Measurements from ENCODE around the gene TLE2. TPM values are rescaled to one million over a fixed set of nuclear protein-coding genes. Genes with fewer than 3 reads are reported as not detected.
"Not testable (repeated sequence)": the region's sequence is repeated elsewhere in the genome, so short reads cannot be mapped to it uniquely, and the experiment has no call there.

TLE2 gene
- total and polyA plus RNA-seq, 2 donors, result 2.0 to 16.8 TPM

DNA sequence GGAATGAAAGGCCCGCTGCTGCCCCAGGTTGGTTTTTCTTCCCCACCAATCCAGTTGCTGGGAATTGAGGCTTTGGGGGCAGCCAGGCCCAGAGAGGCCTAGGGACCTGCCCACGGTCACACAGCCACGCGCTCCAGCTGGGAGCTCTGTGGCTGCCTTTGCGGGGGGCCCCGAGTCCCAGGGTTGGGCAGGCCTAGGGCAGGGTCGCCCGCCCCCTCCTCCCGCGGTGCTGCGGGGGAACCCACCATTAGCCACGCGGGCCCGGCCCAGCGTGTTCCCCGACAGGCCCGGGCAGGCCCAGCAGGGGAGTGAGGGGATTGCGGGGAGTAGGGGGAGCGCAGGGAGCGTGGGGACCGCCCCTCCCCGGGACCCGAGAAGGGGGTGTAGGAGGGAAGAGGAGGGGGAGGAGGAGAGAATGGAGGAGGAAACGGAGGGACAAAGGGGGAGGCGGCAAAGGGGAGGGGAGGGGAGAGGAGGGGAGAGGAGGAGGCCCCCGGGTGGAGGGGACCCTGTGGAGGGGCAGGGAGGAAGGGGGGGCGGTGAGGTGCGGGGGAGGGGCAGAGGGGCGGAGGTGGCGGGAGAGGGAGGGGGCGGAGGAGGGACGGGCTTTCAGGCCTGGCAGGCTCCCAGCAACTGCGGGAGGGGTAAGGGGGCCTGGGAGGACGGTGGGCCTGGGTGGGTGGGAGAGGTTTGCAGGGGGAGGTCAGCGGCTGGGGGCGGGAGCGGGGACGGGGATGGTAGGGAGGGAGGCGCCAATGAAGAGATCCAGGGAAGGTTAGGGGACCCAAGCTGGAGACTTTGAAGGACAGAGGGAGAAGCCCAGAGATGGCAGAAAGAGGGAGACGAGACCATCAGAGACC, 12.9 kb upstream of the TLE2 start:
- H3K4me3 ChIP-seq (ENCODE audit: low read length in 2 of 2), result peak overlapping the region in 1 of 2 donors; percentile 24
- peaks cover 0 to 21% of the 10 kb centered on the region in 2 donors for H3K27me3 ChIP-seq (ENCODE audit: control insufficient read depth in 2 of 2, insufficient read depth in 1 of 2, low read length in 1 of 2)
- 13% methylated on average over 40 of the region's 40 CpGs for WGBS
- no peaks in the 10 kb centered on the region for H3K36me3 ChIP-seq (ENCODE audit: control insufficient read depth in 2 of 2, insufficient read depth in 2 of 2, low read length in 1 of 2)
- H3K9me3 ChIP-seq (ENCODE audit: control insufficient read depth in 2 of 2, insufficient read depth in 1 of 2, low read length in 1 of 2), result peaks cover 0 to 7% of the 10 kb centered on the region in 2 donors
- peak in 1 of 9 donors; percentile 62 for DNase-seq (ENCODE audit: low read depth in 6 of 9, low spot score in 9 of 9)
- peaks cover 11 to 24% of the 10 kb centered on the region in 2 donors for H3K4me1 ChIP-seq (ENCODE audit: control insufficient read depth in 2 of 2, insufficient read depth in 2 of 2, low read length in 2 of 2)
- H3K27ac ChIP-seq (ENCODE audit: low read depth in 1 of 2, low read length in 1 of 2), result peak overlapping the region in 1 of 2 donors; percentile 42

DNA sequence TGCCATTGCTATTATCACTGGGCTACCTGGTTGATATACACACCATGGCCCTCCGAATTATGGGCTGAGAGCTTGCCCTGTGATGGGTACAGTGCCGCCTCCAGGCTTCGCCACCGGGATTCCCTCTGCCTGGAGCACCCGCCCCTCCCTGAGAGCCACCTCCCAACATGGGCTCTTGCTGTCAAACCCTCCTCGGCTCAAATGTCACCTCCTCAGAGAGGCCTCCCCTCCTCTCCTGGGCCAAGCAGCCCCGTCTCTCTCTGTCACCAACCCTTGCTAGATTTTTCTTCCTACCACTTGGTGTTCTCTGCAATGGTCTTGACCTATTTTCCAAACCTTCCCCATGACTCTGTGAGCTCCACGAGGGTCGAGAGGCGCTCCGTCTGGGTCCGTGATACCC, 12.2 kb upstream of the TLE2 start:
- 92% methylated on average over 12 of the region's 12 CpGs for WGBS
- peak overlapping the region in 1 of 2 donors; percentile 70 for H3K27ac ChIP-seq (ENCODE audit: low read depth in 1 of 2, low read length in 1 of 2)
- H3K36me3 ChIP-seq (ENCODE audit: control insufficient read depth in 2 of 2, insufficient read depth in 2 of 2, low read length in 1 of 2), result no peaks in the 10 kb centered on the region
- H3K9me3 ChIP-seq (ENCODE audit: control insufficient read depth in 2 of 2, insufficient read depth in 1 of 2, low read length in 1 of 2), result peaks cover 0 to 10% of the 10 kb centered on the region in 2 donors
- H3K4me1 ChIP-seq (ENCODE audit: control insufficient read depth in 2 of 2, insufficient read depth in 2 of 2, low read length in 2 of 2), result peaks cover 14 to 27% of the 10 kb centered on the region in 2 donors
- H3K27me3 ChIP-seq (ENCODE audit: control insufficient read depth in 2 of 2, insufficient read depth in 1 of 2, low read length in 1 of 2), result peaks cover 0 to 20% of the 10 kb centered on the region in 2 donors
- H3K4me3 ChIP-seq (ENCODE audit: low read length in 2 of 2), result no peak overlapping the region
- DNase-seq (ENCODE audit: low read depth in 6 of 9, low spot score in 9 of 9), result no peak

DNA sequence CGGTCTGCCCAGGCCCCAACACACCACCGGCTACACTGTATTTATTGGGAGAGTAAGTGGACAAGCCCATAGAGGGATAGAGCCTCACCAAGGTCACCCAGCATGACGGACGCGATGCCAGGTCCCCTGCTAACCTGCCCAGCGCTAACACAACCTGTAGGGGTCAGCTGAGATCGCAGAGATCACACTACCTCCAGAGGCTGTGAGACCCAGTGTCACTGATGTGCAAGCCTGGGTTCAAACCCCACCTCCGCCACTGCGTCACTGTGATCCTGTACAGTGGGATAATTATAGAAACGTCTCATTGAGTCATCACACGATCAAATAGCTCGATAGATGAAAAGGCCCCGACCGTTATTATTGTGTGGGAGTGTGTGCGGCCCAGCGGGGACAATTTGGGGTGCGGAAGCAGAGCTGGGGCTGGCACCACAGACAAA, 10.6 kb upstream of the TLE2 start:
- WGBS, result 92% methylated on average over 17 of the region's 17 CpGs
- H3K9me3 ChIP-seq (ENCODE audit: control insufficient read depth in 2 of 2, insufficient read depth in 1 of 2, low read length in 1 of 2), result peaks cover 0 to 15% of the 10 kb centered on the region in 2 donors
- DNase-seq (ENCODE audit: low read depth in 6 of 9, low spot score in 9 of 9), result no peak
- H3K4me3 ChIP-seq (ENCODE audit: low read length in 2 of 2), result no peak overlapping the region
- no peaks in the 10 kb centered on the region for H3K36me3 ChIP-seq (ENCODE audit: control insufficient read depth in 2 of 2, insufficient read depth in 2 of 2, low read length in 1 of 2)
- H3K27me3 ChIP-seq (ENCODE audit: control insufficient read depth in 2 of 2, insufficient read depth in 1 of 2, low read length in 1 of 2), result peaks cover 0 to 21% of the 10 kb centered on the region in 2 donors
- H3K4me1 ChIP-seq (ENCODE audit: control insufficient read depth in 2 of 2, insufficient read depth in 2 of 2, low read length in 2 of 2), result peaks cover 24 to 39% of the 10 kb centered on the region in 2 donors
- H3K27ac ChIP-seq (ENCODE audit: low read depth in 1 of 2, low read length in 1 of 2), result no peak overlapping the region

DNA sequence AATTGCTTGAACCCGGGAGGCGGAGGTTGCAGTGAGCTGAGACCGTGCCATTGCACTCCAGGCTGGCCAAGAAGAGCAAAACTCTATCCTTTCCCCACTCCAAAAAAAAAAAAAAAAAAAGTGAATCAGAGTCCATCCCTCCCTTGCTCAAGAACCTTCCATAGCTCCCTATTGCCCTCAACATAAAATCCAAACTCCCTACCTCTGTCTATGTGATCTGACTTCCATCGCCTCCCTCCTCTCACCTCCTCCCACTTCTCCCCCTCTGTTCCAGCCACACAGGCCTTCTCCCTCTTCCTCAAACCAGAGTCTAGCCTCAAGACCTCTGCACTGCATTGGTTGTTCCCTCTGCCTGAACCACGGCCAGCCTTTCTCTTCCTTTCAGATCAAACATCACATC, 10.0 kb upstream of the TLE2 start:
- H3K4me3 ChIP-seq (ENCODE audit: low read length in 2 of 2), result no peak overlapping the region
- H3K9me3 ChIP-seq (ENCODE audit: control insufficient read depth in 2 of 2, insufficient read depth in 1 of 2, low read length in 1 of 2), result peaks cover 0 to 15% of the 10 kb centered on the region in 2 donors
- H3K4me1 ChIP-seq (ENCODE audit: control insufficient read depth in 2 of 2, insufficient read depth in 2 of 2, low read length in 2 of 2), result peaks cover 27 to 44% of the 10 kb centered on the region in 2 donors
- no peak for DNase-seq (ENCODE audit: low read depth in 6 of 9, low spot score in 9 of 9)
- H3K27me3 ChIP-seq (ENCODE audit: control insufficient read depth in 2 of 2, insufficient read depth in 1 of 2, low read length in 1 of 2), result peaks cover 0 to 26% of the 10 kb centered on the region in 2 donors
- 83% methylated on average over 5 of the region's 5 CpGs for WGBS
- H3K27ac ChIP-seq (ENCODE audit: low read depth in 1 of 2, low read length in 1 of 2), result no peak overlapping the region
- no peaks in the 10 kb centered on the region for H3K36me3 ChIP-seq (ENCODE audit: control insufficient read depth in 2 of 2, insufficient read depth in 2 of 2, low read length in 1 of 2)

DNA sequence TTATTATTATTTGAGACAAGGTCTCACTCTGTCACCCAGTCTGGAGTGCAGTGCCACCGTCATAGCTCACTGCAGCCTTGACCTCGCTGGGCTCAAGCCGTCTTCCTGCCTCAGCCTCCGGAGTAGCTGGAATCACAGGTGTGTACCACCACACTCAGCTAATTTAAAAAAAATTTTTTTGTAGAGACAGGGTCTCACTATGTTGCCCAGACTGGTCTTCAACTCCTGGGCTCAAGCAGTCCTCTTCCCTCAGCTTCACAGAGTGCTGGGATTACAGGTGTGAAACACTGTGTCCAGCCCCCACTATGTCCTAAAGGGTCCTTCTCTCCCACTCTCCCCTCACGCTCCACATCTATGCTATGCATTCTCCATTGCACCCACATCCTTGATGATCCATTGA, 9.1 kb upstream of the TLE2 start:
- Histone ChIP-seq H3K27me3 (ENCODE audit: control insufficient read depth in 2 of 2, insufficient read depth in 1 of 2, low read length in 1 of 2) (peaks cover 0 to 35% of the 10 kb centered on the region in 2 donors), H3K36me3 (ENCODE audit: control insufficient read depth in 2 of 2, insufficient read depth in 2 of 2, low read length in 1 of 2) (no peaks in the 10 kb centered on the region), H3K9me3 (ENCODE audit: control insufficient read depth in 2 of 2, insufficient read depth in 1 of 2, low read length in 1 of 2) (peaks cover 0 to 15% of the 10 kb centered on the region in 2 donors), H3K4me1 (ENCODE audit: control insufficient read depth in 2 of 2, insufficient read depth in 2 of 2, low read length in 2 of 2) (peaks cover 27 to 44% of the 10 kb centered on the region in 2 donors), H3K27ac (ENCODE audit: low read depth in 1 of 2, low read length in 1 of 2) (no peak overlapping the region), H3K4me3 (ENCODE audit: low read length in 2 of 2) (no peak overlapping the region)
- 73% methylated on average over 5 of the region's 5 CpGs for WGBS
- DNase-seq (ENCODE audit: low read depth in 6 of 9, low spot score in 9 of 9), result no peak

DNA sequence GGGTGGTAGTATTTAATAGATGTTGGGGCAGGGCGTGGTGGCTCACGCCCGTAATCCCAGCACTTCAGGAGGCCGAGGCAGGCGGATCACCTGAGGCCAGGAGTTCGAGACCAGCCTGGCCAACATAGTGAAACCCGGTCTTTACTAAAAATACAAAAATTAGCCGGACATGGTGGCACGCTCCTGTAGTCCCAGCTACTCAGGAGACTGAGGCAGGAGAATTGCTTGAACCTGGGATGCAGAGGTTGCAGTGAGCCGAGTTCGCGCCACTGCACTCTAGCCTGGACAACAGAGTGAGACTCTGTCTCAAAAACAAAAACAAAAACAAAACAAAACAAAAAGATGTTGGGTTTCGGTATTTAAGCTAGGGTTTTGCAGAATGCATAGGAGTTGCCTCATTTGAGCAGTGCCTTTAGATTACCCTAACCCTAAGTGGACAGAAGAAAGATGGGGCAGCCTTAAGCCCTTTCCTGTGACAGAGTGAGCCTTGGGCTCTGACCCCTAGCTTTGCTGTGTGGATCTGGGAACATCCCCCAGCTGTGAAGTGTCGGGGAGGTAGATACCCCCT, 8.0 kb upstream of the TLE2 start:
- H3K4me3 ChIP-seq (ENCODE audit: low read length in 2 of 2); H3K27ac ChIP-seq (ENCODE audit: low read depth in 1 of 2, low read length in 1 of 2); H3K36me3 ChIP-seq (ENCODE audit: control insufficient read depth in 2 of 2, insufficient read depth in 2 of 2, low read length in 1 of 2); DNase-seq (ENCODE audit: low read depth in 6 of 9, low spot score in 9 of 9): not testable (repeated sequence)
- peaks cover 23 to 35% of the 10 kb centered on the region in 2 donors for H3K4me1 ChIP-seq (ENCODE audit: control insufficient read depth in 2 of 2, insufficient read depth in 2 of 2, low read length in 2 of 2)
- H3K27me3 ChIP-seq (ENCODE audit: control insufficient read depth in 2 of 2, insufficient read depth in 1 of 2, low read length in 1 of 2), result peaks cover 0 to 41% of the 10 kb centered on the region in 2 donors
- WGBS, result 90% methylated on average over 14 of the region's 14 CpGs
- peaks cover 0 to 15% of the 10 kb centered on the region in 2 donors for H3K9me3 ChIP-seq (ENCODE audit: control insufficient read depth in 2 of 2, insufficient read depth in 1 of 2, low read length in 1 of 2)

DNA sequence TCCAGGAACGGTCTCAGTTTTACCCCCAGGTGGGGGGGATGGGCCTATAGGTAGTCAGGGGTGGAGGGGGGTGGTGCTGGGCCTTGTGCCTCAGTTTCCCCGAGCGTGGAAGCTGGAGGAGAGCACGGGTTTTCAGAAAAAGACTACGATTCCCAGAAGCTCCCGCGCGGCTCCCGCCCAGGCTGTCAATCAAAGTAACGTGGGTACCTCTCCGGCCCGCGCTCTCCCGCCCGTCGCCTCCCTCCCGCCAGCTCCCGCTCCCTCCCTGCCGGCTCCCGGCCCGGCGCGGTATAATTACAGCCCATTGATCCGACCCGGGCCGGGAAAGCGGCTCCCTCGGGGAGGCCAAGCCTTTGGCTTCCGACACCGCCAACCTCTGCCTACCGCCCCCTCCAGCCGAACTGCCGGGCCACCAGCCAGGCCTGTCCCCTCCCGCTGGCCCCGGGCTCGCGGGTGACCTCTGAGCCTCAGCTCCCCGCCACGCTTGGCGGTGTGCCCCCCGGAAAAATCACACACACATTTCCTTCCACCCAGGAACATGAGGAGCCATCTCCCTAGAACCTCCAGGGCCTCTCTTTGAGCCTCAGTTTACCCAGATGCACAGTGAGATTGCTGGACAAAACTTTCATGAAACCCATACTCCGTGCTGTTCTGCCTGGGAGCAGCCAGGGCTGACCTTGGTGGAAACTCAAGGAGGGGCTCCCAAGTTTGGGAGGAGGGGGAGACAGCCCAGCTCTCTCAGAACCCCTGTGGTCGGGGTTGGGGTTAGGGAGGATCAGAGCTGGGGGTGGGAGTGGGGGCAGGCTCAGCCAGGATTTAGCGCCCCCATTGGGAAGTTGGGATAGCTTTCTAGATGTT, 7.3 kb upstream of the TLE2 start:
- Histone ChIP-seq H3K27me3 (ENCODE audit: control insufficient read depth in 2 of 2, insufficient read depth in 1 of 2, low read length in 1 of 2) (peaks cover 0 to 42% of the 10 kb centered on the region in 2 donors), H3K4me3 (ENCODE audit: low read length in 2 of 2) (peak overlapping the region; percentile 54 to 63), H3K9me3 (ENCODE audit: control insufficient read depth in 2 of 2, insufficient read depth in 1 of 2, low read length in 1 of 2) (peaks cover 0 to 11% of the 10 kb centered on the region in 2 donors), H3K4me1 (ENCODE audit: control insufficient read depth in 2 of 2, insufficient read depth in 2 of 2, low read length in 2 of 2) (peaks cover 17 to 29% of the 10 kb centered on the region in 2 donors), H3K27ac (ENCODE audit: low read depth in 1 of 2, low read length in 1 of 2) (peak overlapping the region; percentile 90 to 93), H3K36me3 (ENCODE audit: control insufficient read depth in 2 of 2, insufficient read depth in 2 of 2, low read length in 1 of 2) (no peaks in the 10 kb centered on the region)
- peak; percentile 68 to 92 (median 83) for DNase-seq (ENCODE audit: low read depth in 6 of 9, low spot score in 9 of 9)
- WGBS, result 2% methylated on average over 44 of the region's 44 CpGs

DNA sequence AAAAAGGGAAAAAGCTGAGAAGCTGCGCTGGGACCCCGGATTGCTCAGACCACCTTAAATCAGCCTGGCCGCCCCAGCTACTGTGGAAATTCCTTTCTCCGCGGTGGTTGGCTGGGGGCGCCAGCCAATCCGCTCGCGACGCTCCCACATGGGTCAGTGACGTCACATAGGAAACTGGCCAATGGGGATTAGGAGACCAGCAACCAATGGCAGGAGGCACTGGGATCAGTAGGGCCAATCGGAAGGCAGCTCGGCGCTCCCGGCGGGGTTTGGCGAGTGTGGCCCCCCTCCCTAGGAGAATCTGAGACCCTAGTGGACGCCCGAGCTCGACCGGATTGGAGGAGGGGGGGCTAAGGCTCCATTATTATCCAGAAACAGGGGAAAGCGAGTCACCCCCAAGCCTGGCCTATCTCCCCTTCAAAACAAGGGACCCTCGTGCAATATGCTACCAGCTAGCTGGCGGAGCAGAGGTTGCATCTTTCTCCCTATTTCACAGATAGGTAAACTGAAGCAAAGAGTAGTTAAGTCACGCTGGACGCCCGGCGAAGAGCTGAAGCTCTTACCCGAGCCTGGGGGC, 6.5 kb upstream of the TLE2 start:
- Histone ChIP-seq H3K36me3 (ENCODE audit: control insufficient read depth in 2 of 2, insufficient read depth in 2 of 2, low read length in 1 of 2) (no peaks in the 10 kb centered on the region), H3K27me3 (ENCODE audit: control insufficient read depth in 2 of 2, insufficient read depth in 1 of 2, low read length in 1 of 2) (peaks cover 3 to 49% of the 10 kb centered on the region in 2 donors), H3K9me3 (ENCODE audit: control insufficient read depth in 2 of 2, insufficient read depth in 1 of 2, low read length in 1 of 2) (peaks cover 0 to 11% of the 10 kb centered on the region in 2 donors), H3K4me3 (ENCODE audit: low read length in 2 of 2) (peak overlapping the region; percentile 54 to 63), H3K27ac (ENCODE audit: low read depth in 1 of 2, low read length in 1 of 2) (peak overlapping the region; percentile 90 to 93), H3K4me1 (ENCODE audit: control insufficient read depth in 2 of 2, insufficient read depth in 2 of 2, low read length in 2 of 2) (peaks cover 17 to 26% of the 10 kb centered on the region in 2 donors)
- WGBS, result under 1% methylated on average over 29 of the region's 29 CpGs
- DNase-seq (ENCODE audit: low read depth in 6 of 9, low spot score in 9 of 9), result peak; percentile 95 to 99 (median 98)

Measured in thymus (tissue), 11 donors.